ENCODE results near the gene HTR1A.

GRCh38 chr5:63960646-63961045 lies 1.6 kb downstream of the HTR1A start:
- no peak for TF ChIP-seq EZH2 (IDR thresholded peaks at IDR 0.05; ENCODE audit: borderline replicate concordance, low read depth, low read length, poor library complexity, severe bottlenecking)
- no peak for TF ChIP-seq CTCF (conservative IDR thresholded peaks at IDR 0.05; ENCODE audit: low read depth, low read length)

All from A673 (cell line).